Measurements from ENCODE around the gene DNAJA3.

DNAJA3 gene

DNA sequence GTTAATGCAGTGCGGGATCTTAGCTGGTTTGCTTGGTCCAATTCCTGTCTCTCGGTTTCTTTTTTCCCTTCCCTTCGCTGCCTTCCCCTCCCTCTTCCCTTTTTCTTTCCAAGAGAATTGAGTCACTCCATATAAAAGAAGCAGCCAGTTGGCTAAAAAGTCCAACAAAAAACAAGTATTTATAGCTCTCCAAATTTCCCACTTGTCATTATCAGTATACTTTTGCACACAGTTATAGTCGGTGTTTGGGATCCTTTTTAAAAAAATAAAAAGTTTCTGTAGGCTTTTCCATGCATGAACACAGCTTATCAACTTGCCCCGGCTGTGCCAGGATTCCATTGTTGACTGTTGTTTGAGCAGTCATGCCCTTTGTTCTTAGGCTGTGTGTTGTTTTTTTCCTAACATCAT is 75.4 kb downstream of the DNAJA3 start:
- no peak overlapping the region for H3K4me3 ChIP-seq (ENCODE audit: low read depth, low read length)
- TF ChIP-seq CTCF (IDR thresholded peaks at IDR 0.05; ENCODE audit: low read depth, low read length, missing control alignments): no peak
- DNase-seq (ENCODE audit: low read depth): no peak

DNA sequence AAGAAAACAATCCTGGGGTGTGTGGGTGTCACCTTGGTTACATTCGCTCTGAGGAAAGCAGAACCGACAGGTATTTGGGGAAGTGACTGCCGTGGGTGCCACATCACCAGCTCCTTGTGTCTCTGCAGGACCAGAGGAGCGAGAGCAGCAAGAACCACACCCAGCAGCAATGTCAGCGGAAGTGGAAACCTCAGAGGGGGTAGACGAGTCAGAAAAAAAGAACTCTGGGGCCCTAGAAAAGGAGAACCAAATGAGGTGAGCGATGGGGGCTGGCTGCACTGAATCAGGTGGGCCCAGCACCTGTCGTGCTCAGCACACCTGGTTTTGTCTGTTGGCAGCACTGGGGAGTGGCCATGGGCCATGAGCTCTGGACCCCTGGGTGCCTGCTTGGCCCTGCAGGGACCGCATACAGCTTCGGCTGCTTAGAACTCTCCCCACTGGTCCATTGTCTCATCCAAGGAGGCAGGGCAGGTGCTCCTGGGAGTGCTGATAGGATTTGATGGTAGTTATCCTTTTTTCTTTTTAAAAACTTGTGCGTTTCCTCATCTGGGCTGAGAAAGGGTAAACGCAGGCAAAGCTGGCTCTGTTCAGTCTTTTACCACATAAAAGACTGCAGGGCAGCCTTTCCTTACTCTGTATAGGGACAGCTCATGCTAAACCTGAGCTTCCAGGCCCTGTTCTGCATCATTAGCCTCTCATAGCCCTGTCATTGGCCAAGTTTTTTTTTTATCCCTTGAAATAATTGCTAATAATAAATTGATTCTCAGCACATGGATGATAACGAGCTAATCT is 79.9 kb downstream of the DNAJA3 start:
- peak; percentile 89 for DNase-seq (ENCODE audit: low read depth)
- TF ChIP-seq CTCF (IDR thresholded peaks at IDR 0.05; ENCODE audit: low read depth, low read length, missing control alignments): no peak
- H3K4me3 ChIP-seq (ENCODE audit: low read depth, low read length): no peak overlapping the region

Measured in GM12864 (cell line).